Measurements from ENCODE around the gene PALLD. TPM values are rescaled to one million over a fixed set of nuclear protein-coding genes. Genes with fewer than 3 reads are reported as not detected.
A peak's percentile ranks its signal among the peaks of the same experiment; 100 is the strongest.

Gene PALLD
- total RNA-seq, 3 donors from 2014 or later, result 112 to 663 (median 150) TPM

GRCh38 chr4:168856312-168856711, 359.5 kb downstream of the PALLD start:
- Histone ChIP-seq H3K36me3 (ENCODE audit: low read depth) (no peaks in the 10 kb centered on the region), H3K9me3 (no peaks in the 10 kb centered on the region), H3K4me1 (ENCODE audit: low read depth) (no peaks in the 10 kb centered on the region), H3K4me3 (no peak overlapping the region)
- no peak for ATAC-seq
- DNase-seq, result no peak
- no peak for TF ChIP-seq CTCF (IDR thresholded peaks at IDR 0.05)
- intact Hi-C loops (cut with DNase I, micrococcal nuclease), result no loop called here

- ATAC-seq (no peak), DNase-seq (no peak)
- no peaks in the 10 kb centered on the region for H3K9me3 ChIP-seq
- no peaks in the 10 kb centered on the region for H3K36me3 ChIP-seq (ENCODE audit: low read depth)
- intact Hi-C loops (cut with DNase I, micrococcal nuclease), result no loop called here
- H3K4me3 ChIP-seq, result no peak overlapping the region
- H3K4me1 ChIP-seq (ENCODE audit: low read depth), result no peaks in the 10 kb centered on the region
- TF ChIP-seq CTCF (IDR thresholded peaks at IDR 0.05), result no peak
These were observed 360.2 kb downstream of the PALLD start for GRCh38 chr4:168857009-168857408.

- no peak for TF ChIP-seq CTCF (IDR thresholded peaks at IDR 0.05)
- no peak for DNase-seq
These were observed 360.9 kb downstream of the PALLD start for GRCh38 chr4:168857546-168858314.

GRCh38 chr4:168859100-168859499, 362.2 kb downstream of the PALLD start:
- no peaks in the 10 kb centered on the region for H3K9me3 ChIP-seq
- DNase-seq (no peak), ATAC-seq (no peak)
- H3K4me3 ChIP-seq, result no peak overlapping the region
- no peaks in the 10 kb centered on the region for H3K36me3 ChIP-seq (ENCODE audit: low read depth)
- H3K4me1 ChIP-seq (ENCODE audit: low read depth), result no peaks in the 10 kb centered on the region
- intact Hi-C loops (cut with DNase I, micrococcal nuclease), result no loop called here
- TF ChIP-seq CTCF (IDR thresholded peaks at IDR 0.05), result no peak

More at GRCh38 chr4:168857546-168858314, 360.9 kb downstream of the PALLD start:
- intact Hi-C loops (cut with DNase I, micrococcal nuclease), result no loop called here
- Histone ChIP-seq H3K4me3 (no peak overlapping the region), H3K9me3 (no peaks in the 10 kb centered on the region), H3K4me1 (ENCODE audit: low read depth) (no peaks in the 10 kb centered on the region), H3K36me3 (ENCODE audit: low read depth) (no peaks in the 10 kb centered on the region)
- ATAC-seq, result no peak

- ATAC-seq (peak; percentile 62), DNase-seq (no peak)
- no peaks in the 10 kb centered on the region for H3K9me3 ChIP-seq
- no peak for TF ChIP-seq CTCF (IDR thresholded peaks at IDR 0.05)
- intact Hi-C loops (cut with DNase I, micrococcal nuclease), result no loop called here
- H3K4me3 ChIP-seq, result no peak overlapping the region
- H3K36me3 ChIP-seq (ENCODE audit: low read depth), result no peaks in the 10 kb centered on the region
- no peaks in the 10 kb centered on the region for H3K4me1 ChIP-seq (ENCODE audit: low read depth)
These were observed 363.2 kb downstream of the PALLD start for GRCh38 chr4:168859888-168860694.

Measured in mucosa of descending colon (tissue), 3 donors.